GM12878 (cell line): ENCODE results near the gene TLL2. TPM values are rescaled to one million over a fixed set of nuclear protein-coding genes. Genes with fewer than 3 reads are reported as not detected.
A peak's percentile ranks its signal among the peaks of the same experiment; 100 is the strongest.

Experiments
- ATAC-seq: fragments of 200-7000 bp; cut with Tn5 transposase; 3 replicates; pipeline ENCODE4 v1.9.1; 2020; ENCODE audit warnings: mild to moderate bottlenecking, moderate library complexity
- BruUV-seq: library from RNA; stranded (reverse); fragments of 400-500 nt; replicated peaks from 2 replicates; lab custom pipeline; 2021; lab: Mats Ljungman, UMichigan
- CTCF ChIA-PET: fragments of 300-600 bp; sonication (Branson Sonifier 250); formaldehyde crosslinking; extraction: SDS; loops from one replicate; lab custom pipeline; 2021; ENCODE audit warnings: inconsistent platforms; lab: Yijun Ruan, JAX
- POLR2A ChIA-PET: fragments of 350-600 bp; formaldehyde crosslinking; extraction: SDS; loops from one replicate; lab custom pipeline; 2021; ENCODE audit warnings: inconsistent platforms; lab: Charles Lee
- RAD21 ChIA-PET: fragments of 300-600 bp; sonication (Branson Sonifier 250); formaldehyde crosslinking; loops from one replicate; lab custom pipeline; 2023; ENCODE audit warnings: antibody characterized with exemption; ENCODE audit not compliant: unreplicated experiment; lab: Charles Lee
- SMC1A ChIA-PET: fragments of 300-600 bp; sonication (Branson Sonifier 250); formaldehyde crosslinking; loops from one replicate; lab custom pipeline; 2023; ENCODE audit not compliant: unreplicated experiment, uncharacterized antibody; lab: Charles Lee
- DNase-seq: peaks from one replicate; pipeline ENCODE4 v3.0.0-alpha.2; 2011; ENCODE audit warnings: low read depth, low spot score
- FAIRE-seq: peaks from 3 replicates; lab custom pipeline; 2011; peaks lifted over from hg19 to GRCh38; lab: Jason Lieb, UNC
- H2AFZ ChIP-seq: 2 replicates; pipeline ENCODE4 v1.6.0; 2011; ENCODE audit warnings: low read depth, low read length, control low read depth; ENCODE audit not compliant: control insufficient read depth
- H3K27ac ChIP-seq: 2 replicates; pipeline ENCODE4 v1.5.1; 2011; ENCODE audit warnings: control low read depth; ENCODE audit not compliant: control insufficient read depth, insufficient read depth
- H3K27me3 ChIP-seq, 2 experiments: replicated peaks in 1 of 2; 2 replicates each; pipeline versions ENCODE4 v1.6.0 to v1.6.1; 2011; ENCODE audit warnings: low read length in 1 of 2; ENCODE audit not compliant: control insufficient read depth in 2 of 2, insufficient read depth in 2 of 2
- H3K36me3 ChIP-seq, 2 experiments: 2 replicates each; pipeline ENCODE4 v1.5.1; 2011; ENCODE audit warnings: low read length in 1 of 2; ENCODE audit not compliant: control insufficient read depth in 2 of 2, insufficient read depth in 2 of 2
- H3K4me1 ChIP-seq: 2 replicates; pipeline ENCODE4 v1.6.1; 2011; ENCODE audit warnings: mild to moderate bottlenecking, low read length, moderate library complexity, mixed read lengths; ENCODE audit not compliant: control insufficient read depth, insufficient read depth
- H3K4me2 ChIP-seq: 2 replicates; pipeline ENCODE4 v1.6.0; 2011; ENCODE audit warnings: control low read depth; ENCODE audit not compliant: control insufficient read depth, insufficient read depth
- H3K4me3 ChIP-seq: fragments of 200-600 bp; sonication (generic); 2 replicates; pipeline ENCODE4 v1.5.1; 2016
- H3K79me2 ChIP-seq: 2 replicates; pipeline ENCODE4 v1.6.0; 2011; ENCODE audit warnings: low read length; ENCODE audit not compliant: control insufficient read depth, insufficient read depth
- H3K9ac ChIP-seq: 2 replicates; pipeline ENCODE4 v1.8.0; 2011; ENCODE audit warnings: low read length, control low read depth, mixed read lengths; ENCODE audit not compliant: control insufficient read depth, insufficient read depth
- H3K9me3 ChIP-seq: replicated peaks from 3 replicates; pipeline ENCODE4 v1.5.1; 2011; ENCODE audit warnings: mild to moderate bottlenecking, low read length; ENCODE audit not compliant: control insufficient read depth, insufficient read depth
- H4K20me1 ChIP-seq: 2 replicates; pipeline ENCODE4 v1.6.0; 2011; ENCODE audit not compliant: control insufficient read depth, insufficient read depth
- ATF7 ChIP-seq: fragments of 450-650 bp; IDR thresholded peaks from 2 replicates; pipeline ENCODE4 v1.6.1; 2016; ENCODE audit warnings: low read depth, mild to moderate bottlenecking
- E2F8 ChIP-seq: fragments of 450-650 bp; IDR thresholded peaks from 2 replicates; pipeline ENCODE4 v1.6.1; 2018; ENCODE audit warnings: mild to moderate bottlenecking, low read depth, moderate library complexity; ENCODE audit not compliant: partially characterized antibody
- E4F1 ChIP-seq: fragments of 450-650 bp; IDR thresholded peaks from 2 replicates; pipeline ENCODE4 v1.6.1; 2018; ENCODE audit warnings: borderline replicate concordance, mild to moderate bottlenecking; ENCODE audit not compliant: partially characterized antibody
- ELK1 ChIP-seq: IDR thresholded peaks from 2 replicates; pipeline ENCODE4 v1.6.1; 2012; ENCODE audit warnings: low read depth, low read length, improper control_type of control experiment
- HDAC2 ChIP-seq: fragments of 200-600 bp; sonication (generic); IDR thresholded peaks from 2 replicates; pipeline ENCODE4 v1.6.1; 2017
- KAT2A ChIP-seq: conservative IDR thresholded peaks from 2 replicates; pipeline ENCODE4 v1.6.1; 2011; ENCODE audit warnings: low read depth, low read length; ENCODE audit not compliant: control insufficient read depth
- NFIC ChIP-seq: IDR thresholded peaks from 2 replicates; pipeline ENCODE4 v1.6.1; 2012; ENCODE audit warnings: low read depth, mild to moderate bottlenecking, inconsistent platforms, low read length, moderate library complexity
- PAX5 ChIP-seq: IDR thresholded peaks from 2 replicates; pipeline ENCODE4 v1.6.1; 2011; ENCODE audit warnings: low read depth, low read length, borderline replicate concordance
- SMAD5 ChIP-seq: IDR thresholded peaks from 2 replicates; pipeline ENCODE4 v1.6.1; 2016; ENCODE audit warnings: antibody characterized with exemption, low read depth
- SREBF1 ChIP-seq: IDR thresholded peaks from 2 replicates; pipeline ENCODE4 v1.6.1; 2012; ENCODE audit warnings: mild to moderate bottlenecking, low read length
- TARDBP ChIP-seq: IDR thresholded peaks from 2 replicates; pipeline ENCODE4 v1.6.1; 2016; ENCODE audit warnings: borderline replicate concordance
- TCF7 ChIP-seq: IDR thresholded peaks from 2 replicates; pipeline ENCODE4 v1.6.1; 2014; ENCODE audit warnings: antibody characterized with exemption, borderline replicate concordance
- USF1 ChIP-seq: IDR thresholded peaks from 2 replicates; pipeline ENCODE4 v1.6.1; 2011; ENCODE audit warnings: borderline replicate concordance, low read depth, mild to moderate bottlenecking, moderate library complexity, mixed read lengths, low read length; ENCODE audit not compliant: insufficient read depth; ENCODE audit errors: extremely low read length
- ZNF217 ChIP-seq: fragments of 450-650 bp; IDR thresholded peaks from 2 replicates; pipeline ENCODE4 v1.6.1; 2017; ENCODE audit warnings: antibody characterized with exemption, mild to moderate bottlenecking
- ZNF274 ChIP-seq: IDR thresholded peaks from one replicate; pipeline ENCODE4 v1.8.0; 2011; ENCODE audit not compliant: insufficient read length, insufficient read depth
- WGBS: methylation state at CpG from one replicate; pipeline ENCODE4 v1.1.6; 2016; ENCODE audit warnings: low lambda C conversion rate; ENCODE audit not compliant: insufficient replicate concordance, insufficient coverage; ENCODE audit errors: missing lambda C conversion rate; 5-methylcytosine and 5-hydroxymethylcytosine counted together
- in situ Hi-C: fragments of 300-500 bp; cut with MboI; formaldehyde crosslinking; loops from 9 replicates; pipeline ENCODE4 v1.14.3; 2018; ENCODE audit warnings: mixed read lengths
- intact Hi-C: fragments of 100-400 bp; cut with micrococcal nuclease; formaldehyde crosslinking; loops from one replicate; pipeline ENCODE4 v1.14.2; 2022; ENCODE audit not compliant: unreplicated experiment
- polyA plus RNA-seq, 11 experiments: library from polyadenylated mRNA; depleted of rRNA in 4 of 11; unstranded in 6 of 11; stranded (reverse) in 5 of 11; fragments of >200 nt; fragmentation: Nextera tagmentation in 4 of 11; fragmentation: Illumina TruSeq in 1 of 11; extraction: Ambion mirVana in 4 of 11; extraction: Trizol in 1 of 11; gene quantifications; 1 replicate in 1 of 11; 2 replicates in 10 of 11; pipeline versions ENCODE4 v1.2.1 to v1.2.3, GENCODE V29; 2011 to 2016; ENCODE audit warnings: inconsistent platforms in 2 of 11, missing spikeins in 2 of 11, low read depth in 1 of 11
- total RNA-seq, 4 experiments: library from RNA; depleted of rRNA in 3 of 4; stranded (reverse); fragments of >200 nt in 3 of 4; fragmentation: Illumina TruSeq in 1 of 4; extraction: Trizol in 1 of 4; gene quantifications; 2 replicates each; pipeline versions ENCODE4 v1.2.1 to v1.2.3, GENCODE V29; 2013 to 2021

The TLL2 gene
- total and polyA plus RNA-seq, 10 of the 15 experiments (the other 5 are each of a cell fraction or from before 2014, with no cell fraction given) = 0.02 to 2.1 (median 0.52) TPM

- peaks cover 16% of the 10 kb centered on the region for H3K4me1 ChIP-seq
- intact Hi-C loops = no loop called here
- no peaks in the 10 kb centered on the region; a peak in 1 of 4 replicates for H3K27me3 ChIP-seq
- peak overlapping the region; percentile 57 for H3K4me2 ChIP-seq
- H3K79me2 ChIP-seq = no peaks in the 10 kb centered on the region
- BruUV-seq = no TSS peak
- ATAC-seq (peak; percentile 98), FAIRE-seq (peak; percentile 89), DNase-seq (peak; percentile 23)
- no peak overlapping the region for H2AFZ ChIP-seq
- H3K27ac ChIP-seq = peak overlapping the region; percentile 42; the same call in 1 of the 2 replicates
- no peak overlapping the region for H3K4me3 ChIP-seq
- ChIA-PET RAD21 (interaction anchor here (1.2 kb wide), 1 partner anchor 96 kb away, joined by 5 read pairs; no protein-coding TSS in a partner anchor), CTCF (interaction anchor here (0.6 to 1.0 kb wide), 6 partner anchors 8 to 354 kb away, joined by 3 to 5 read pairs (median 4); no protein-coding TSS in a partner anchor), SMC1A (interaction anchor here (0.7 to 0.8 kb wide), 2 partner anchors 35 to 309 kb away, joined by 3 to 5 read pairs; no protein-coding TSS in a partner anchor), POLR2A (no interaction called here)
- H4K20me1 ChIP-seq = no peaks in the 10 kb centered on the region
- H3K9me3 ChIP-seq = no peaks in the 10 kb centered on the region
- H3K9ac ChIP-seq = no peak overlapping the region
- 8% methylated on average over 4 of the region's 4 CpGs for WGBS
- in situ Hi-C loops = loop anchor here (10.0 kb wide), 1 partner anchor 301 kb away; no protein-coding TSS in a partner anchor
- H3K36me3 ChIP-seq = no peaks in the 10 kb centered on the region
- TF ChIP-seq SREBF1 (no peak), ATF7 (no peak), NFIC (peak; percentile 95), SMAD5 (no peak), TCF7 (0 out of 2 replicates have a peak, but pooled peaks have one; percentile 24), HDAC2 (no peak), PAX5 (no peak), E2F8 (no peak), TARDBP (no peak), ELK1 (no peak), E4F1 (no peak), ZNF274 (no peak), ZNF217 (no peak), USF1 (no peak), KAT2A (no peak)
These were observed 187.9 kb downstream of the TLL2 start for GRCh38 chr10:96325719-96326373.
